ENCODE data around the gene SVOP. TPM values are rescaled to one million over a fixed set of nuclear protein-coding genes. Genes with fewer than 3 reads are reported as not detected.

SVOP gene
- total and polyA plus RNA-seq, 2 of the 8 experiments (the other 6 are each of a cell fraction or from before 2014, with no cell fraction given): 0.06 TPM; not detected in 1

DNA sequence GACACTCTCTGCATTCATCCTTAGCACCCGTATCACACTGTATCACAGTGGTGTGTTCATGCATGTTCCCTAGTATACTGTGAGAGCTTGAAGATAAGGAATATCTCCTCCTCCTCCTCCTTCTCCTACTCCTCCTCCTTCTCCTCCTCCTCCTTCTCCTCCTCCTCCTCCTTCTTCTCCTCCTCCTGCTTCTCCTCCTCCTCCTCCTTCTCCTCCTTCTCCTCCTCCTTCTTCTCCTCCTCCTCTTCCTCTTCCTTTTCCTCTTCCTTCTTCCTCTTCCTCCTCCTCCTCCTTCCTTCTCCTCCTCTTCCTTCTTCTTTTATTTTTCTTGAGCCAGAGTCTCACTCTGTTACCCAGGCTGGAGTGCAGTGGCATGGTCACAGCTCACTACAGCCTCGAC lies 113.9 kb downstream of the SVOP start (continued):
- TF ChIP-seq, protein P1, sequence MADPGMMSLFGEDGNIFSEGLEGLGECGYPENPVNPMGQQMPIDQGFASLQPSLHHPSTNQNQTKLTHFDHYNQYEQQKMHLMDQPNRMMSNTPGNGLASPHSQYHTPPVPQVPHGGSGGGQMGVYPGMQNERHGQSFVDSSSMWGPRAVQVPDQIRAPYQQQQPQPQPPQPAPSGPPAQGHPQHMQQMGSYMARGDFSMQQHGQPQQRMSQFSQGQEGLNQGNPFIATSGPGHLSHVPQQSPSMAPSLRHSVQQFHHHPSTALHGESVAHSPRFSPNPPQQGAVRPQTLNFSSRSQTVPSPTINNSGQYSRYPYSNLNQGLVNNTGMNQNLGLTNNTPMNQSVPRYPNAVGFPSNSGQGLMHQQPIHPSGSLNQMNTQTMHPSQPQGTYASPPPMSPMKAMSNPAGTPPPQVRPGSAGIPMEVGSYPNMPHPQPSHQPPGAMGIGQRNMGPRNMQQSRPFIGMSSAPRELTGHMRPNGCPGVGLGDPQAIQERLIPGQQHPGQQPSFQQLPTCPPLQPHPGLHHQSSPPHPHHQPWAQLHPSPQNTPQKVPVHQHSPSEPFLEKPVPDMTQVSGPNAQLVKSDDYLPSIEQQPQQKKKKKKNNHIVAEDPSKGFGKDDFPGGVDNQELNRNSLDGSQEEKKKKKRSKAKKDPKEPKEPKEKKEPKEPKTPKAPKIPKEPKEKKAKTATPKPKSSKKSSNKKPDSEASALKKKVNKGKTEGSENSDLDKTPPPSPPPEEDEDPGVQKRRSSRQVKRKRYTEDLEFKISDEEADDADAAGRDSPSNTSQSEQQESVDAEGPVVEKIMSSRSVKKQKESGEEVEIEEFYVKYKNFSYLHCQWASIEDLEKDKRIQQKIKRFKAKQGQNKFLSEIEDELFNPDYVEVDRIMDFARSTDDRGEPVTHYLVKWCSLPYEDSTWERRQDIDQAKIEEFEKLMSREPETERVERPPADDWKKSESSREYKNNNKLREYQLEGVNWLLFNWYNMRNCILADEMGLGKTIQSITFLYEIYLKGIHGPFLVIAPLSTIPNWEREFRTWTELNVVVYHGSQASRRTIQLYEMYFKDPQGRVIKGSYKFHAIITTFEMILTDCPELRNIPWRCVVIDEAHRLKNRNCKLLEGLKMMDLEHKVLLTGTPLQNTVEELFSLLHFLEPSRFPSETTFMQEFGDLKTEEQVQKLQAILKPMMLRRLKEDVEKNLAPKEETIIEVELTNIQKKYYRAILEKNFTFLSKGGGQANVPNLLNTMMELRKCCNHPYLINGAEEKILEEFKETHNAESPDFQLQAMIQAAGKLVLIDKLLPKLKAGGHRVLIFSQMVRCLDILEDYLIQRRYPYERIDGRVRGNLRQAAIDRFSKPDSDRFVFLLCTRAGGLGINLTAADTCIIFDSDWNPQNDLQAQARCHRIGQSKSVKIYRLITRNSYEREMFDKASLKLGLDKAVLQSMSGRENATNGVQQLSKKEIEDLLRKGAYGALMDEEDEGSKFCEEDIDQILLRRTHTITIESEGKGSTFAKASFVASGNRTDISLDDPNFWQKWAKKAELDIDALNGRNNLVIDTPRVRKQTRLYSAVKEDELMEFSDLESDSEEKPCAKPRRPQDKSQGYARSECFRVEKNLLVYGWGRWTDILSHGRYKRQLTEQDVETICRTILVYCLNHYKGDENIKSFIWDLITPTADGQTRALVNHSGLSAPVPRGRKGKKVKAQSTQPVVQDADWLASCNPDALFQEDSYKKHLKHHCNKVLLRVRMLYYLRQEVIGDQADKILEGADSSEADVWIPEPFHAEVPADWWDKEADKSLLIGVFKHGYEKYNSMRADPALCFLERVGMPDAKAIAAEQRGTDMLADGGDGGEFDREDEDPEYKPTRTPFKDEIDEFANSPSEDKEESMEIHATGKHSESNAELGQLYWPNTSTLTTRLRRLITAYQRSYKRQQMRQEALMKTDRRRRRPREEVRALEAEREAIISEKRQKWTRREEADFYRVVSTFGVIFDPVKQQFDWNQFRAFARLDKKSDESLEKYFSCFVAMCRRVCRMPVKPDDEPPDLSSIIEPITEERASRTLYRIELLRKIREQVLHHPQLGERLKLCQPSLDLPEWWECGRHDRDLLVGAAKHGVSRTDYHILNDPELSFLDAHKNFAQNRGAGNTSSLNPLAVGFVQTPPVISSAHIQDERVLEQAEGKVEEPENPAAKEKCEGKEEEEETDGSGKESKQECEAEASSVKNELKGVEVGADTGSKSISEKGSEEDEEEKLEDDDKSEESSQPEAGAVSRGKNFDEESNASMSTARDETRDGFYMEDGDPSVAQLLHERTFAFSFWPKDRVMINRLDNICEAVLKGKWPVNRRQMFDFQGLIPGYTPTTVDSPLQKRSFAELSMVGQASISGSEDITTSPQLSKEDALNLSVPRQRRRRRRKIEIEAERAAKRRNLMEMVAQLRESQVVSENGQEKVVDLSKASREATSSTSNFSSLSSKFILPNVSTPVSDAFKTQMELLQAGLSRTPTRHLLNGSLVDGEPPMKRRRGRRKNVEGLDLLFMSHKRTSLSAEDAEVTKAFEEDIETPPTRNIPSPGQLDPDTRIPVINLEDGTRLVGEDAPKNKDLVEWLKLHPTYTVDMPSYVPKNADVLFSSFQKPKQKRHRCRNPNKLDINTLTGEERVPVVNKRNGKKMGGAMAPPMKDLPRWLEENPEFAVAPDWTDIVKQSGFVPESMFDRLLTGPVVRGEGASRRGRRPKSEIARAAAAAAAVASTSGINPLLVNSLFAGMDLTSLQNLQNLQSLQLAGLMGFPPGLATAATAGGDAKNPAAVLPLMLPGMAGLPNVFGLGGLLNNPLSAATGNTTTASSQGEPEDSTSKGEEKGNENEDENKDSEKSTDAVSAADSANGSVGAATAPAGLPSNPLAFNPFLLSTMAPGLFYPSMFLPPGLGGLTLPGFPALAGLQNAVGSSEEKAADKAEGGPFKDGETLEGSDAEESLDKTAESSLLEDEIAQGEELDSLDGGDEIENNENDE (IDR thresholded peaks at IDR 0.05; ENCODE audit: insufficient replicate concordance, low read length): no peak
- TF ChIP-seq KDM5A (IDR thresholded peaks at IDR 0.05; ENCODE audit: low read length): no peak
- no peak for TF ChIP-seq SP2 (IDR thresholded peaks at IDR 0.05; ENCODE audit: low read length)
- no peak for TF ChIP-seq PHF8 (conservative IDR thresholded peaks at IDR 0.05; ENCODE audit: low read depth, low read length)
- no peak for TF ChIP-seq SIX5 (IDR thresholded peaks at IDR 0.05; ENCODE audit: low read depth, low read length)
- TF ChIP-seq HDAC6 (IDR thresholded peaks at IDR 0.05; ENCODE audit: low read depth, low read length): no peak
- TF ChIP-seq MAFK (IDR thresholded peaks at IDR 0.05; ENCODE audit: low read depth, low read length): no peak
- no peak for TF ChIP-seq TBP (IDR thresholded peaks at IDR 0.05; ENCODE audit: low read depth, low read length)
